ENCODE results near the gene LRCOL1.

The LRCOL1 gene

GRCh38 chr12:132634411-132634990 lies 24.1 kb upstream of the LRCOL1 start:
- DNase-seq (ENCODE audit: low read depth) = no peak
- TF ChIP-seq CTCF (conservative IDR thresholded peaks at IDR 0.05; ENCODE audit: low read depth, low read length) = no peak
- no peak overlapping the region for H3K4me3 ChIP-seq (ENCODE audit: low read depth, low read length)

- no peak for TF ChIP-seq CTCF (conservative IDR thresholded peaks at IDR 0.05; ENCODE audit: low read depth, low read length)
- no peak overlapping the region for H3K4me3 ChIP-seq (ENCODE audit: low read depth, low read length)
These were observed 23.5 kb upstream of the LRCOL1 start for GRCh38 chr12:132633901-132634300.

GRCh38 chr12:132633398-132633797 lies 23.0 kb upstream of the LRCOL1 start:
- no peak for TF ChIP-seq CTCF (conservative IDR thresholded peaks at IDR 0.05; ENCODE audit: low read depth, low read length)
- H3K4me3 ChIP-seq (ENCODE audit: low read depth, low read length) = no peak overlapping the region
- no peak for DNase-seq (ENCODE audit: low read depth)

More at GRCh38 chr12:132633901-132634300, 23.5 kb upstream of the LRCOL1 start:
- DNase-seq (ENCODE audit: low read depth) = no peak

GRCh38 chr12:132632521-132633228 lies 22.3 kb upstream of the LRCOL1 start:
- DNase-seq (ENCODE audit: low read depth) = no peak
- TF ChIP-seq CTCF (conservative IDR thresholded peaks at IDR 0.05; ENCODE audit: low read depth, low read length) = no peak
- no peak overlapping the region for H3K4me3 ChIP-seq (ENCODE audit: low read depth, low read length)

GRCh38 chr12:132631666-132632065 lies 21.3 kb upstream of the LRCOL1 start:
- H3K4me3 ChIP-seq (ENCODE audit: low read depth, low read length) = no peak overlapping the region
- no peak for TF ChIP-seq CTCF (conservative IDR thresholded peaks at IDR 0.05; ENCODE audit: low read depth, low read length)
- no peak for DNase-seq (ENCODE audit: low read depth)

- TF ChIP-seq CTCF (conservative IDR thresholded peaks at IDR 0.05; ENCODE audit: low read depth, low read length) = no peak
- no peak overlapping the region for H3K4me3 ChIP-seq (ENCODE audit: low read depth, low read length)
- DNase-seq (ENCODE audit: low read depth) = no peak
These were observed 20.3 kb upstream of the LRCOL1 start for GRCh38 chr12:132630672-132631071.

GRCh38 chr12:132629330-132629729 lies 18.9 kb upstream of the LRCOL1 start:
- DNase-seq (ENCODE audit: low read depth) = no peak
- TF ChIP-seq CTCF (conservative IDR thresholded peaks at IDR 0.05; ENCODE audit: low read depth, low read length) = no peak
- H3K4me3 ChIP-seq (ENCODE audit: low read depth, low read length) = no peak overlapping the region

Data from choroid plexus epithelial cell (primary cell).